PC-3 (cell line): Measurements from ENCODE around the gene GALNTL6.

Experiments
- EZH2phosphoT487 ChIP-seq: fragments of 300-600 bp; sonication (generic); IDR thresholded peaks from 2 replicates; pipeline ENCODE4 v1.6.1; 2018; ENCODE audit warnings: mild to moderate bottlenecking, antibody characterized with exemption, low read length, borderline replicate concordance
- TF ChIP-seq, protein P1 (sequence below): fragments of 300-600 bp; sonication (generic); conservative IDR thresholded peaks from 2 replicates; pipeline ENCODE4 v1.5.1; 2017; ENCODE audit warnings: antibody characterized with exemption, low read depth, mild to moderate bottlenecking, low read length

DNA sequence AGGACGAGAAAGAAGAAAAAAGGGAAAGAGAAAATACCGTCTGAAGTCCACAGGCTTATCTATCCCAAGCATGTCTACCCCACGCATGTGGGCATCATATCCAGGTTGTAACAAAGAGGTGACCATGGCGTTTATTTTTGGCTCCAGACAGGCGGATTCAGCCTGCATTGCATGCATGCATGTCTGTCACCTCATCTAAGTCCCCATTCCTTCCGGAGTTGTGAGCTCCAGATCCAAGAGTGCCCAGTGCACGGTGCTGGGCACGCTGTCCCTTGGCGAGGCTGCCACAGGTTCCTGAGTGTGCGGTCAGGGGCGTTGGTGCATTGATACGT lies 905 bp upstream of the GALNTL6 start:
- TF ChIP-seq, protein P1, sequence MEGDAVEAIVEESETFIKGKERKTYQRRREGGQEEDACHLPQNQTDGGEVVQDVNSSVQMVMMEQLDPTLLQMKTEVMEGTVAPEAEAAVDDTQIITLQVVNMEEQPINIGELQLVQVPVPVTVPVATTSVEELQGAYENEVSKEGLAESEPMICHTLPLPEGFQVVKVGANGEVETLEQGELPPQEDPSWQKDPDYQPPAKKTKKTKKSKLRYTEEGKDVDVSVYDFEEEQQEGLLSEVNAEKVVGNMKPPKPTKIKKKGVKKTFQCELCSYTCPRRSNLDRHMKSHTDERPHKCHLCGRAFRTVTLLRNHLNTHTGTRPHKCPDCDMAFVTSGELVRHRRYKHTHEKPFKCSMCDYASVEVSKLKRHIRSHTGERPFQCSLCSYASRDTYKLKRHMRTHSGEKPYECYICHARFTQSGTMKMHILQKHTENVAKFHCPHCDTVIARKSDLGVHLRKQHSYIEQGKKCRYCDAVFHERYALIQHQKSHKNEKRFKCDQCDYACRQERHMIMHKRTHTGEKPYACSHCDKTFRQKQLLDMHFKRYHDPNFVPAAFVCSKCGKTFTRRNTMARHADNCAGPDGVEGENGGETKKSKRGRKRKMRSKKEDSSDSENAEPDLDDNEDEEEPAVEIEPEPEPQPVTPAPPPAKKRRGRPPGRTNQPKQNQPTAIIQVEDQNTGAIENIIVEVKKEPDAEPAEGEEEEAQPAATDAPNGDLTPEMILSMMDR, result no peak
- TF ChIP-seq EZH2phosphoT487, result no peak
